ENCODE measurements around the gene FMNL1.

Gene FMNL1

GRCh38 chr17:45230787-45231480 lies 9.2 kb downstream of the FMNL1 start:
- TF ChIP-seq CTCF (IDR thresholded peaks at IDR 0.05; ENCODE audit: low read depth, low read length, missing control alignments): no peak
- no peak for DNase-seq (ENCODE audit: low read depth)
- H3K4me3 ChIP-seq (ENCODE audit: low read depth, low read length): no peak overlapping the region

- DNase-seq (ENCODE audit: low read depth): no peak
- no peak overlapping the region for H3K4me3 ChIP-seq (ENCODE audit: low read depth, low read length)
- peak; percentile 37 for TF ChIP-seq CTCF (IDR thresholded peaks at IDR 0.05; ENCODE audit: low read depth, low read length, missing control alignments)
These were observed 9.9 kb downstream of the FMNL1 start for GRCh38 chr17:45231481-45232116.

- no peak for TF ChIP-seq CTCF (IDR thresholded peaks at IDR 0.05; ENCODE audit: low read depth, low read length, missing control alignments)
- H3K4me3 ChIP-seq (ENCODE audit: low read depth, low read length): no peak overlapping the region
- no peak for DNase-seq (ENCODE audit: low read depth)
These were observed 11.1 kb downstream of the FMNL1 start for GRCh38 chr17:45232514-45233422.

GRCh38 chr17:45233423-45233924 lies 11.8 kb downstream of the FMNL1 start:
- no peak for TF ChIP-seq CTCF (IDR thresholded peaks at IDR 0.05; ENCODE audit: low read depth, low read length, missing control alignments)
- DNase-seq (ENCODE audit: low read depth): no peak
- no peak overlapping the region for H3K4me3 ChIP-seq (ENCODE audit: low read depth, low read length)

GRCh38 chr17:45234641-45235415 lies 13.1 kb downstream of the FMNL1 start:
- TF ChIP-seq CTCF (IDR thresholded peaks at IDR 0.05; ENCODE audit: low read depth, low read length, missing control alignments): peak; percentile 69
- no peak for DNase-seq (ENCODE audit: low read depth)

More at GRCh38 chr17:45234641-45235415, 13.1 kb downstream of the FMNL1 start:
- no peak overlapping the region for H3K4me3 ChIP-seq (ENCODE audit: low read depth, low read length)

Data from GM12864 (cell line).